ENCODE data around the gene KLK15. TPM values are rescaled to one million over a fixed set of nuclear protein-coding genes. Genes with fewer than 3 reads are reported as not detected.

The KLK15 gene
- total and polyA plus RNA-seq, 10 of the 15 experiments (the other 5 are each of a cell fraction or from before 2014, with no cell fraction given), result 0.04 to 0.08 TPM; not detected in 8

GRCh38 chr19:50858886-50859285, 25.5 kb upstream of the KLK15 start:
- no peak overlapping the region for H2AFZ ChIP-seq (ENCODE audit: control insufficient read depth, low read depth, low read length)
- H4K20me1 ChIP-seq (ENCODE audit: control insufficient read depth, insufficient read depth), result no peaks in the 10 kb centered on the region
- DNase-seq (ENCODE audit: low read depth, low spot score), result no peak
- no peak overlapping the region for H3K4me2 ChIP-seq (ENCODE audit: control insufficient read depth, insufficient read depth)
- 14% methylated on average over 7 of the region's 7 CpGs for WGBS (ENCODE audit: insufficient coverage, insufficient replicate concordance, low lambda C conversion rate, missing lambda C conversion rate)
- TF ChIP-seq, protein P1, sequence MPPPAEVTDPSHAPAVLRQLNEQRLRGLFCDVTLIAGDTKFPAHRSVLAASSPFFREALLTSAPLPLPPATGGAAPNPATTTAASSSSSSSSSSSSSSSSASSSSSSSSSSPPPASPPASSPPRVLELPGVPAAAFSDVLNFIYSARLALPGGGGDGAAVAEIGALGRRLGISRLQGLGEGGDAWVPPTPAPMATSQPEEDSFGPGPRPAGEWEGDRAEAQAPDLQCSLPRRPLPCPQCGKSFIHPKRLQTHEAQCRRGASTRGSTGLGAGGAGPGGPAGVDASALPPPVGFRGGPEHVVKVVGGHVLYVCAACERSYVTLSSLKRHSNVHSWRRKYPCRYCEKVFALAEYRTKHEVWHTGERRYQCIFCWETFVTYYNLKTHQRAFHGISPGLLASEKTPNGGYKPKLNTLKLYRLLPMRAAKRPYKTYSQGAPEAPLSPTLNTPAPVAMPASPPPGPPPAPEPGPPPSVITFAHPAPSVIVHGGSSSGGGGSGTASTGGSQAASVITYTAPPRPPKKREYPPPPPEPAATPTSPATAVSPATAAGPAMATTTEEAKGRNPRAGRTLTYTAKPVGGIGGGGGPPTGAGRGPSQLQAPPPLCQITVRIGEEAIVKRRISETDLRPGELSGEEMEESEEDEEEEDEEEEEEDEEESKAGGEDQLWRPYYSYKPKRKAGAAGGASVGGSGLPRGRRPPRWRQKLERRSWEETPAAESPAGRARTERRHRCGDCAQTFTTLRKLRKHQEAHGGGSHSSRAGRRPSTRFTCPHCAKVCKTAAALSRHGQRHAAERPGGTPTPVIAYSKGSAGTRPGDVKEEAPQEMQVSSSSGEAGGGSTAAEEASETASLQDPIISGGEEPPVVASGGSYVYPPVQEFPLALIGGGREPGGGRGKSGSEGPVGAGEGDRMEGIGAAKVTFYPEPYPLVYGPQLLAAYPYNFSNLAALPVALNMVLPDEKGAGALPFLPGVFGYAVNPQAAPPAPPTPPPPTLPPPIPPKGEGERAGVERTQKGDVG (CRISPR knock-in tag; IDR thresholded peaks at IDR 0.05), result no peak
- TF ChIP-seq NFYB (IDR thresholded peaks at IDR 0.05; ENCODE audit: insufficient read depth, low read depth, low read length) (no peak), ASH2L (IDR thresholded peaks at IDR 0.05; ENCODE audit: borderline replicate concordance, low read depth) (no peak), SUZ12 (IDR thresholded peaks at IDR 0.05; ENCODE audit: unreplicated experiment) (no peak), NFIC (IDR thresholded peaks at IDR 0.05; ENCODE audit: low read depth, low read length) (no peak), IRF4 (IDR thresholded peaks at IDR 0.05; ENCODE audit: low read depth, low read length) (no peak), NR2F1 (conservative IDR thresholded peaks at IDR 0.05) (no peak), BCL3 (IDR thresholded peaks at IDR 0.05; ENCODE audit: borderline replicate concordance, insufficient read depth, low read depth, low read length, poor library complexity, severe bottlenecking) (no peak), DPF2 (IDR thresholded peaks at IDR 0.05) (no peak), POLR2A (IDR thresholded peaks at IDR 0.05; ENCODE audit: low read depth, low read length) (no peak), HDGF (IDR thresholded peaks at IDR 0.05) (no peak), TBL1XR1 (IDR thresholded peaks at IDR 0.05; ENCODE audit: low read depth, low read length) (no peak)
- intact Hi-C loops (cut with micrococcal nuclease; ENCODE audit: unreplicated experiment) (no loop called here), in situ Hi-C loops (cut with MboI) (no loop called here)
- BruUV-seq (replicated peaks), result no TSS peak
- H3K4me1 ChIP-seq (ENCODE audit: control insufficient read depth, insufficient read depth, low read length), result 0 out of 2 replicates have a peak, but pooled peaks cover 3% of the 10 kb centered on the region
- SMC1A ChIA-PET (ENCODE audit: uncharacterized antibody, unreplicated experiment), result interaction anchor here (0.6 kb wide), 1 partner anchor 540 kb away, joined by 3 read pairs; no protein-coding TSS in a partner anchor
- H3K4me3 ChIP-seq, result no peak overlapping the region
- H3K79me2 ChIP-seq (ENCODE audit: control insufficient read depth, insufficient read depth, low read length), result no peaks in the 10 kb centered on the region
- RAD21 ChIA-PET (ENCODE audit: unreplicated experiment), result no interaction called here
- FAIRE-seq, result no peak
- no peak for ATAC-seq
- H3K36me3 ChIP-seq (ENCODE audit: control insufficient read depth in 2 of 2, insufficient read depth in 2 of 2, low read length in 1 of 2), result no peaks in the 10 kb centered on the region
- no peak overlapping the region for H3K9ac ChIP-seq (ENCODE audit: control insufficient read depth, insufficient read depth, low read length)
- POLR2A ChIA-PET, result no interaction called here
- no peaks in the 10 kb centered on the region; a peak in 3 of 4 replicates for H3K27me3 ChIP-seq (replicated peaks in 1 of 2; ENCODE audit: control insufficient read depth in 2 of 2, insufficient read depth in 2 of 2, low read length in 1 of 2)
- H3K9me3 ChIP-seq (replicated peaks; ENCODE audit: control insufficient read depth, insufficient read depth, low read length), result peaks cover 3% of the 10 kb centered on the region; the same call in 1 of the 3 replicates
- H3K27ac ChIP-seq (ENCODE audit: control insufficient read depth, insufficient read depth), result no peak overlapping the region
- CTCF ChIA-PET, result no interaction called here
